CD4-positive, CD25-positive, alpha-beta regulatory T cell (primary cell): ENCODE data around the gene VPREB3. TPM values are rescaled to one million over a fixed set of nuclear protein-coding genes. Genes with fewer than 3 reads are reported as not detected.

ENCODE experiments used
- ATAC-seq, 2 donors: fragments of 150-1000 bp; cut with Tn5 transposase; one replicate each; pipeline ENCODE4 v1.10.0; 2021; ENCODE audit warnings: low read depth in 2 of 2, moderate number of reproducible peaks in 2 of 2, moderate library complexity in 1 of 2
- DNase-seq, 3 donors: peaks; one replicate each; pipeline versions ENCODE4 v3.0.0 to v3.0.0-alpha.2; 2012 to 2022; ENCODE audit warnings: mixed read lengths in 1 of 3
- H3K27ac ChIP-seq: one replicate; pipeline ENCODE4 v1.7.0; 2013; ENCODE audit warnings: mild to moderate bottlenecking, low read length; ENCODE audit not compliant: insufficient read depth, poor library complexity, severe bottlenecking
- H3K27me3 ChIP-seq: one replicate; pipeline ENCODE4 v1.7.0; 2013; ENCODE audit warnings: low read length; ENCODE audit not compliant: control insufficient read depth, insufficient read depth
- H3K36me3 ChIP-seq: one replicate; pipeline ENCODE4 v1.7.0; 2013; ENCODE audit warnings: mild to moderate bottlenecking, low read length, moderate library complexity; ENCODE audit not compliant: control insufficient read depth, insufficient read depth
- H3K4me1 ChIP-seq: 2 replicates; pipeline ENCODE4 v1.7.0; 2013; ENCODE audit warnings: mild to moderate bottlenecking, low read length; ENCODE audit not compliant: insufficient read depth, control insufficient read depth, poor library complexity, severe bottlenecking
- H3K4me3 ChIP-seq: one replicate; pipeline ENCODE4 v1.7.0; 2013; ENCODE audit warnings: low read depth, mild to moderate bottlenecking, low read length, moderate library complexity
- H3K9me3 ChIP-seq, 2 experiments: 1 replicate in 1 of 2; 2 replicates in 1 of 2; pipeline ENCODE4 v1.7.0; 2013; ENCODE audit warnings: low read length in 2 of 2, mild to moderate bottlenecking in 1 of 2, moderate library complexity in 1 of 2; ENCODE audit not compliant: control insufficient read depth in 2 of 2
- H3K27ac Mint-ChIP-seq, 3 donors: one replicate each; pipeline ENCODE4 v1.8.0; 2020 to 2022; ENCODE audit warnings: mild to moderate bottlenecking in 3 of 3, mixed read lengths in 3 of 3, moderate library complexity in 2 of 3
- H3K27me3 Mint-ChIP-seq: one replicate; pipeline ENCODE4 v1.8.0; 2022; ENCODE audit warnings: mild to moderate bottlenecking, mixed read lengths
- H3K36me3 Mint-ChIP-seq: one replicate; pipeline ENCODE4 v1.8.0; 2020; ENCODE audit warnings: mixed read lengths
- H3K4me1 Mint-ChIP-seq, 4 donors: one replicate each; pipeline ENCODE4 v1.8.0; 2020 to 2022; ENCODE audit warnings: mixed read lengths in 4 of 4, mild to moderate bottlenecking in 1 of 4
- H3K4me3 Mint-ChIP-seq, 4 donors: one replicate each; pipeline ENCODE4 v1.8.0; 2020 to 2022; ENCODE audit warnings: mild to moderate bottlenecking in 4 of 4, mixed read lengths in 4 of 4, moderate library complexity in 3 of 4
- H3K9me3 Mint-ChIP-seq, 7 donors: one replicate each; pipeline ENCODE4 v1.8.0; 2020 to 2022; ENCODE audit warnings: mixed read lengths in 7 of 7, mild to moderate bottlenecking in 3 of 7, moderate library complexity in 2 of 7
- polyA plus RNA-seq, 4 donors: library from polyadenylated mRNA; unstranded; fragments of 300-500 nt; fragmentation: Illumina TruSeq; gene quantifications; one replicate each; pipeline ENCODE4 v1.2.3, GENCODE V29; 2021
- total RNA-seq: library from RNA; stranded (reverse); gene quantifications from one replicate; pipeline ENCODE4 v1.2.3, GENCODE V29; 2022

Gene VPREB3
- total and polyA plus RNA-seq, 5 donors from 2014 or later, result 0.74 to 4.5 (median 1.5) TPM; not detected in 1

GRCh38 chr22:23767303-23767672 is 13.1 kb upstream of the VPREB3 start:
- Histone ChIP-seq H3K27me3 (no peaks in the 10 kb centered on the region), H3K36me3 (no peaks in the 10 kb centered on the region), H3K4me1 (peaks cover 44% of the 10 kb centered on the region), H3K27ac (no peak overlapping the region), H3K9me3 (no peaks in the 10 kb centered on the region), H3K4me3 (peak overlapping the region; percentile 53)
- peaks cover 7% of the 10 kb centered on the region for H3K27me3 Mint-ChIP-seq
- H3K9me3 Mint-ChIP-seq, result no peaks in the 10 kb centered on the region
- H3K27ac Mint-ChIP-seq, result peak overlapping the region in 1 of 3 donors; percentile 54
- no peak for DNase-seq
- H3K36me3 Mint-ChIP-seq, result no peaks in the 10 kb centered on the region
- H3K4me3 Mint-ChIP-seq, result peak overlapping the region; percentile 78 to 88 (median 82)
- no peak for ATAC-seq
- peaks cover 0 to 49% (median 8%) of the 10 kb centered on the region in 4 donors for H3K4me1 Mint-ChIP-seq

DNA sequence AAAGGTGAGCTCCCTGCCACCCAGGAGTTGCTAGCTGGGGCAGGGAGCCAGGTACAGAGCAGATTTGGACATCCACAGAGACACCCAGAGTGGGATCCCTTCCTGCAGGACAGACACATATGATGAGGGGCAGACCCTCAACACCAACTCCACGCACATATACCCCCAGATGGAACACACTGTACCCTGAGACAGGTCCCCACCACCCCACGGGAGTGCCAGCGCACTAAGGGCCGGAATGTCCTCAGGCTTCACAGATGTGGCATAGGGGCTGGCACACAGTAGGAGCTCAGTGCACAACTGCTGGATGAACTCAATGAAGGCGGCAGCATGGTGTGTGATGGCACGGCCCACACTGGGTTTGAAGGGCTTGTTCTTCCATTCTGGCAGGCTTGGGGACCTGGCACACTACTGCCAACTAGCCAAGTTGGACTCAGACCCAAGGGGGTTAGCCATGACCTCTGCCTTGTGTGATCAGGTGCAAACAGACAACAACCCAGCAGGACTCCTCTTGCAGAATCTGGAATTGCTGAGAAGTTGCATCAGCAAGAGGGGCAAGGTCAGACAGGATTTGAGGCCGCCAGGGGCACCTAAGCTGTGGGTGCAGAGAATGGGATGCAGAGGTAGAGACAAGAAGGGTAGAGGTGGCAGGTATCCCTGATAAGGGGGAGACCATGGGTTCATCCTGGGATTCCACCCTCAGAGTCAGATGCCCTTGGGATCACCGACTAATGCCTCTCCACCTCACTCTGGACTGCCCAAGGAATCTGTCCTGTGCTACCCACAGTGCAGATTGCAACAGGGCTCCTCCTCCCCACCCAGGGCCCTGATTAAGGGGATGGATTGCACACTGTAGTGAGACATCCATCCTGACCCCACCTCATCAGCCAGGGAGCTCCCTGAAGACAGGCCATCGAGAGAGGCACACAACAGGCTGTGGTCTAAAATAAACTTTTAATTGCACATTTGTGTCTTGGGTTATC is 11.0 kb upstream of the VPREB3 start:
- Histone ChIP-seq H3K4me3 (no peak overlapping the region), H3K27ac (no peak overlapping the region), H3K9me3 (no peaks in the 10 kb centered on the region), H3K4me1 (peaks cover 38% of the 10 kb centered on the region), H3K36me3 (no peaks in the 10 kb centered on the region), H3K27me3 (no peaks in the 10 kb centered on the region)
- no peak for DNase-seq
- Mint-ChIP-seq H3K4me3 (peak overlapping the region; percentile 64 to 86 (median 72)), H3K36me3 (no peaks in the 10 kb centered on the region), H3K9me3 (no peaks in the 10 kb centered on the region), H3K27me3 (peaks cover 5% of the 10 kb centered on the region), H3K4me1 (peaks cover 0 to 42% (median 4%) of the 10 kb centered on the region in 4 donors), H3K27ac (no peak overlapping the region)
- ATAC-seq, result no peak

DNA sequence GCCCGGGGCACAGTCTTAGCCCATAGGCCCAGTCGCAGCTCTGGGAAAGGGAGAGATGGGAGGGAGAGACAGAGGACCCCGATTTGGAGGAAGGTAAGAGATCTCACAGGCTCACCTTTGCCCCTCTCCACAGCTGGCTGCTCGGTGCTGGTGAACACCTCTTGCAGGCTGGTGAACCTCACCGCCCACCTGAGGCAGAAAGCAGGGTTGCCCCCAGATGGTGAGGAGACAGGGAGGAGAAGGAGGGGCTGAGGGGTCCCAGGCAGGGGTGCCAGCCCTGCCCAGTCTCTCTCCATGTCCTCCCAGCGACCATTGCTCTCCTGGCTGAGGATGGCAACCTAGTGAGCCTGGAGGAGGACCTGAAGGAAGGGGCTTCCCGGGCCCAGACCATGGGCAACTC is 9.7 kb upstream of the VPREB3 start:
- no peaks in the 10 kb centered on the region for H3K9me3 Mint-ChIP-seq
- no peak for ATAC-seq
- Histone ChIP-seq H3K27ac (no peak overlapping the region), H3K4me1 (peaks cover 38% of the 10 kb centered on the region), H3K36me3 (no peaks in the 10 kb centered on the region), H3K27me3 (no peaks in the 10 kb centered on the region), H3K4me3 (no peak overlapping the region), H3K9me3 (no peaks in the 10 kb centered on the region)
- no peak for DNase-seq
- peak overlapping the region in 1 of 3 donors; percentile 38 for H3K27ac Mint-ChIP-seq
- H3K4me1 Mint-ChIP-seq, result peaks cover 0 to 42% (median 4%) of the 10 kb centered on the region in 4 donors
- no peaks in the 10 kb centered on the region for H3K36me3 Mint-ChIP-seq
- peak overlapping the region; percentile 70 to 88 (median 83) for H3K4me3 Mint-ChIP-seq
- peaks cover 3% of the 10 kb centered on the region for H3K27me3 Mint-ChIP-seq

DNA sequence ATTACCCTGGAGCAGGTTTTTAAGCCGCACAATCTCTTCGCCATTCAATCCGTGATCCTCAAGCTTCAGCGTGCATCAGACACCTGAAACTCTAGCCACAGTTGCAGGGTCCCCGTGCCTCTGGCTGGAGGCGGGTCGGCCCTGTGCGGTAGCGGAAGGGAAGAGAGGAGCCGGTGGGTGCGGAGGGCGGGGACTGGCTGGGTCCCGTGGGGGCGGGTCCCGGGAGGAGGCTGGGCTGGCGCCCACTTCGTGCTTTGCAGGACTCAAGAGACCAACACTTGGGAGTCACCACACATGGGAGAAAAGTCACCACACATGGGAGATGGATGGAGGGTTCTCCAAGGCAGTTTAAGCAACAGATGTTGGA is 9.3 kb upstream of the VPREB3 start:
- H3K4me3 Mint-ChIP-seq, result peak overlapping the region; percentile 70 to 88 (median 83)

GRCh38 chr22:23762842-23763578 is 8.8 kb upstream of the VPREB3 start, which contains the start of gene C22orf15:
TSS of gene C22orf15 (plus strand) at chr22:23762990. CDS start at chr22:23763307, 317 bp downstream.
- Mint-ChIP-seq H3K27ac (peak within 1 kb of the TSS; percentile 38 to 71 (median 62)), H3K4me1 (peaks cover 0 to 42% (median 4%) of the 10 kb centered on the region in 4 donors), H3K9me3 (no peaks in the 10 kb centered on the region), H3K27me3 (no peaks in the 10 kb centered on the region), H3K36me3 (no peaks in the 10 kb centered on the region), H3K4me3 (peak within 1 kb of the TSS; percentile 70 to 88 (median 83))
- Histone ChIP-seq H3K27ac (peak within 1 kb of the TSS; percentile 26), H3K4me3 (peak within 1 kb of the TSS; percentile 44), H3K27me3 (no peaks in the 10 kb centered on the region), H3K4me1 (peaks cover 33% of the 10 kb centered on the region), H3K9me3 (no peaks in the 10 kb centered on the region), H3K36me3 (no peaks in the 10 kb centered on the region)
- DNase-seq, result peak in 1 of 3 donors; percentile 46
- ATAC-seq, result no peak

More for the DNA sequence above, 9.3 kb upstream of the VPREB3 start:
- Mint-ChIP-seq H3K36me3 (no peaks in the 10 kb centered on the region), H3K27me3 (no peaks in the 10 kb centered on the region), H3K27ac (peak overlapping the region in 2 of 3 donors; percentile 38 to 62), H3K4me1 (peaks cover 0 to 42% (median 4%) of the 10 kb centered on the region in 4 donors), H3K9me3 (no peaks in the 10 kb centered on the region)
- Histone ChIP-seq H3K4me3 (peak overlapping the region; percentile 44), H3K36me3 (no peaks in the 10 kb centered on the region), H3K27ac (peak overlapping the region; percentile 26), H3K9me3 (no peaks in the 10 kb centered on the region), H3K27me3 (no peaks in the 10 kb centered on the region), H3K4me1 (peaks cover 38% of the 10 kb centered on the region)
- ATAC-seq (peak; percentile 50 to 52), DNase-seq (peak in 2 of 3 donors; percentile 45 to 55)

- no peaks in the 10 kb centered on the region for H3K9me3 Mint-ChIP-seq
- Histone ChIP-seq H3K4me3 (no peak overlapping the region), H3K27me3 (no peaks in the 10 kb centered on the region), H3K4me1 (peaks cover 22% of the 10 kb centered on the region), H3K36me3 (no peaks in the 10 kb centered on the region), H3K27ac (no peak overlapping the region), H3K9me3 (no peaks in the 10 kb centered on the region)
- no peak for ATAC-seq
- H3K4me1 Mint-ChIP-seq, result peaks cover 0 to 25% (median 6%) of the 10 kb centered on the region in 4 donors
- peaks cover 5% of the 10 kb centered on the region for H3K27me3 Mint-ChIP-seq
- no peak for DNase-seq
- H3K36me3 Mint-ChIP-seq, result no peaks in the 10 kb centered on the region
- peak overlapping the region in 2 of 4 donors; percentile 29 to 78 for H3K4me3 Mint-ChIP-seq
- no peak overlapping the region for H3K27ac Mint-ChIP-seq
These were observed 5.8 kb upstream of the VPREB3 start for GRCh38 chr22:23760056-23760455.

GRCh38 chr22:23759566-23759965 is 5.3 kb upstream of the VPREB3 start:
- no peak overlapping the region for H3K27ac ChIP-seq
- no peaks in the 10 kb centered on the region for H3K9me3 ChIP-seq
- Mint-ChIP-seq H3K27ac (no peak overlapping the region), H3K4me1 (peaks cover 0 to 23% (median 4%) of the 10 kb centered on the region in 4 donors), H3K36me3 (no peaks in the 10 kb centered on the region), H3K27me3 (peaks cover 5% of the 10 kb centered on the region), H3K9me3 (no peaks in the 10 kb centered on the region), H3K4me3 (no peak overlapping the region)
- H3K27me3 ChIP-seq, result no peaks in the 10 kb centered on the region
- peaks cover 21% of the 10 kb centered on the region for H3K4me1 ChIP-seq
- DNase-seq (no peak), ATAC-seq (no peak)
- no peak overlapping the region for H3K4me3 ChIP-seq
- H3K36me3 ChIP-seq, result no peaks in the 10 kb centered on the region
